ENCODE measurements around the gene DLG5.

- TF ChIP-seq CTCF (conservative IDR thresholded peaks at IDR 0.05) (no peak), EZH2 (IDR thresholded peaks at IDR 0.05; ENCODE audit: low read depth) (no peak)
Observed at GRCh38 chr10:77921395-77921794, 5.2 kb downstream of the DLG5 start.

Data from PC-9 (cell line).